Nephron progenitor cell (in vitro differentiated cells): ENCODE measurements around the gene DKK3.

Experiments
- DNase-seq: peaks from one replicate; pipeline ENCODE4 v3.0.0; 2021
- H3K27ac Mint-ChIP-seq: 2 replicates; pipeline ENCODE4 v1.8.0; 2021; ENCODE audit warnings: mild to moderate bottlenecking, moderate library complexity, mixed read lengths
- H3K27me3 Mint-ChIP-seq: 2 replicates; pipeline ENCODE4 v1.8.0; 2021; ENCODE audit warnings: mild to moderate bottlenecking, low read depth, mixed read lengths; ENCODE audit not compliant: poor library complexity
- H3K36me3 Mint-ChIP-seq: 2 replicates; pipeline ENCODE4 v1.8.0; 2021; ENCODE audit warnings: low read depth, mixed read lengths
- H3K4me1 Mint-ChIP-seq: 2 replicates; pipeline ENCODE4 v1.8.0; 2021; ENCODE audit warnings: mixed read lengths
- H3K4me3 Mint-ChIP-seq: 2 replicates; pipeline ENCODE4 v1.8.0; 2021; ENCODE audit warnings: mild to moderate bottlenecking, moderate library complexity, mixed read lengths
- H3K9me3 Mint-ChIP-seq: 2 replicates; pipeline ENCODE4 v1.8.0; 2021; ENCODE audit warnings: mild to moderate bottlenecking, moderate library complexity, mixed read lengths
- TF ChIP-seq, protein P1 (sequence below): fragments of 200-600 bp; sonication (generic); IDR thresholded peaks from 2 replicates; pipeline ENCODE4 v1.5.0; 2021; ENCODE audit warnings: antibody characterized with exemption

The DKK3 gene

DNA sequence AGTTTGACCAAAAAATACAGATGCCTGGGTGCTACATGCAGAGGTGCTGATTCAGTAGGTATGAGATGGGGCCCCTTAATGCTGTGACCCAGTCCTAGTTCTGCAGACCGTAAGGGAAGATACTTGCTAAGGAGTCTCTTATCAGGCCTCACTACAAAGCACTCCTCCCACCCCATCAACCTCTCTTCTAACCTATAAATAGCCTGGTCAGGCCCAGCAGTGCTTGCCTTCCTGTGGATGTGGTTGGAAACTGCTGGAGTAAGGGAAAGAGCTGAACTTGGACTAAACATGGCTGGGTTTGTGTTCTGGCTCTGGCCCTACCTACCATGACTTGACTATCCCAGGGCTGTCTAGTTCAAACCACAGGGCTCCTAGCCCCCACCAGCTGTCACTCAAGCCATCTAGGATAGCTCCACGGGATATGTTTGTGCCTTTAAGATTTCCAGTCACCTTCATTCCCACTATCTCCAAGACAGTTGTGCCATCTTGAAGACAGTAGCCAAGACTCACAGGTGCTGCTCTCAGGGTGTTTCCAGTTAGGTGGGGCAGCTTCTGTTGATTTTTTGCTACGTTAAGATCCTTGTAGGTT, 9.5 kb upstream of the DKK3 start:
- Mint-ChIP-seq H3K4me3 (no peak overlapping the region), H3K9me3 (peaks cover 7% of the 10 kb centered on the region), H3K36me3 (no peaks in the 10 kb centered on the region), H3K4me1 (no peaks in the 10 kb centered on the region), H3K27me3 (peaks cover 13% of the 10 kb centered on the region), H3K27ac (no peak overlapping the region)
- TF ChIP-seq, protein P1, sequence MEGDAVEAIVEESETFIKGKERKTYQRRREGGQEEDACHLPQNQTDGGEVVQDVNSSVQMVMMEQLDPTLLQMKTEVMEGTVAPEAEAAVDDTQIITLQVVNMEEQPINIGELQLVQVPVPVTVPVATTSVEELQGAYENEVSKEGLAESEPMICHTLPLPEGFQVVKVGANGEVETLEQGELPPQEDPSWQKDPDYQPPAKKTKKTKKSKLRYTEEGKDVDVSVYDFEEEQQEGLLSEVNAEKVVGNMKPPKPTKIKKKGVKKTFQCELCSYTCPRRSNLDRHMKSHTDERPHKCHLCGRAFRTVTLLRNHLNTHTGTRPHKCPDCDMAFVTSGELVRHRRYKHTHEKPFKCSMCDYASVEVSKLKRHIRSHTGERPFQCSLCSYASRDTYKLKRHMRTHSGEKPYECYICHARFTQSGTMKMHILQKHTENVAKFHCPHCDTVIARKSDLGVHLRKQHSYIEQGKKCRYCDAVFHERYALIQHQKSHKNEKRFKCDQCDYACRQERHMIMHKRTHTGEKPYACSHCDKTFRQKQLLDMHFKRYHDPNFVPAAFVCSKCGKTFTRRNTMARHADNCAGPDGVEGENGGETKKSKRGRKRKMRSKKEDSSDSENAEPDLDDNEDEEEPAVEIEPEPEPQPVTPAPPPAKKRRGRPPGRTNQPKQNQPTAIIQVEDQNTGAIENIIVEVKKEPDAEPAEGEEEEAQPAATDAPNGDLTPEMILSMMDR, result no peak
- DNase-seq, result no peak

DNA sequence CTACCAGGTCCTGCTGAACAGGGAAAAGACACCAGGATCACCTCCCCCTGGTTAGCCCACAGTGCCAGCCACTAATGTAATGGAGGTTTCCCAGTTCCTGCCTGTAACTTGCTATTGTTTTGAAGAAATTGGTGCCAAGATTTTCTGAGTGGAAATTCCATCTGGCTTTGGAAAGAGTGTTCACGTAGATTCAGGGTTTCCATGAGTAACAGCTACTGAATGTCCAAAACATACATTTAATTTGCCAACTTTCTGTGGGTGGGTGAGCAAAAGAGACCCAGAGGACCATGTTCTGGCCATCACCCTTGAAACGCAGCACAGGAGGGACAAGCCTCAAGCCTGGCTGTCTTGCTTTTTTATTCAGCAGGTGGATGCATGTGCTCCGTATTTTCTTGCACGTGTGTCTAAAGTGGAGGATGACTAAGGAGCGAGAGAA, 8.8 kb upstream of the DKK3 start:
- Mint-ChIP-seq H3K27ac (no peak overlapping the region), H3K27me3 (peaks cover 19% of the 10 kb centered on the region), H3K36me3 (no peaks in the 10 kb centered on the region), H3K4me3 (no peak overlapping the region), H3K4me1 (no peaks in the 10 kb centered on the region), H3K9me3 (peaks cover 1% of the 10 kb centered on the region)
- DNase-seq, result no peak
- TF ChIP-seq, protein P1, result no peak

DNA sequence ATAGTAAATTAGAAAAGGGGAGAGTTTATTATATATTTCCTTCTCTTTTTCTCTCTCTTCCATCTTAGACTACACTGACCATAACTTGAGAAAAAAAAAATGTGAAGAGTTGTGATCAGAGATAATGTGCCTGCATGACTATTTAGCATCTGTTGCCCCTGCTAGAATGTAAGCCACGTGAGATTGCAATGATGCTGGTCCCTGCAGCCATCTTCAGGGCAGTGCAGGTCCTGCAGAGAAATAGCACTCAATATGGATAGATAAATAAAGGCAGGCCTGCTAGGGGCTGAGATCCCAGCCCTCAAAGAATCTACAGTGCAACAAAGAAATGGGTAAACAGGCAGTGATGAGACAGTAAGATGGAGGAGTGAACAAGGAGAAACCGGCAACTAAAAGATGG, 7.8 kb upstream of the DKK3 start:
- no peaks in the 10 kb centered on the region for H3K9me3 Mint-ChIP-seq

DNA sequence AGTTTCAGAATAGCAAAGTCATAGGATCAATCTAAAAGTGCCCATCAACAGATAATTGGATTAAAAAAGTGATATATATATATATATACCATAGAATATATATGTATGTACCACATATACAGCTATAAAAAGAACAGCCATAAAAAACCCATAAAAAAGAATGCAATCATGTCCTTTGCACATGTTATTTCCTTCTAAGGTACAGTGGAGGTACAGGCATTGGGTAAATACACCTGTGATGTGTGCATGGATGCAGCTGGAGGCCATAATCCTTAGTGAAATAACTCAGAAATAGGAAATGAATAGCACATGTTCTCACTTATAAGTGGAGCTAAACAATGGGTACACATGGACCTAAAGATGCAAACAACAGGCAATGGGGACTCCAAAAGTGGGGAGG, 7.1 kb upstream of the DKK3 start:
- no peaks in the 10 kb centered on the region for H3K4me1 Mint-ChIP-seq
- peaks cover 31% of the 10 kb centered on the region for H3K27me3 Mint-ChIP-seq
- H3K4me3 Mint-ChIP-seq, result no peak overlapping the region
- no peak overlapping the region for H3K27ac Mint-ChIP-seq
- no peaks in the 10 kb centered on the region for H3K36me3 Mint-ChIP-seq
- TF ChIP-seq, protein P1, result no peak
- H3K9me3 Mint-ChIP-seq, result no peaks in the 10 kb centered on the region
- DNase-seq, result no peak

More for the DNA sequence above, 7.8 kb upstream of the DKK3 start:
- H3K36me3 Mint-ChIP-seq, result no peaks in the 10 kb centered on the region
- H3K27me3 Mint-ChIP-seq, result peaks cover 24% of the 10 kb centered on the region
- no peak overlapping the region for H3K27ac Mint-ChIP-seq
- no peak overlapping the region for H3K4me3 Mint-ChIP-seq
- TF ChIP-seq, protein P1, result no peak
- no peaks in the 10 kb centered on the region for H3K4me1 Mint-ChIP-seq
- no peak for DNase-seq

DNA sequence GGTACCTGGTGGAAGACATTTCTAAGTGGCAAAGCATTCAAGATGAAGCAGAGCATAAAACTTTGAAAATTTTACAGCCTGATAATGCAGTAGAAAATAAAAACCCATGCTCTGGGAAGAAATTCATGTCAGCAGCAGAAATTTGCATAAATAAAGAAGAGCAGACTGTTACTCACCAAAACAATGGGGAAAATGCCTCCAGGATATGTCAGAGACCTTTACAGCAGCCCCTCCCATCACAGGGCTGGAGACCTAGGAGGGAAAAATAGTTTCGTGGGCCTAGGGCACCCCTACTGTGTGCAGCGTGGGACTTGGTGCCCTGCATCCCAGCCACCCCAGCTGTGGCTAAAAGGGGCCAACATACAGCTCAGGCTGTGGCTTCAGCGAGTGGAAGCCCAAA, 5.4 kb upstream of the DKK3 start:
- H3K36me3 Mint-ChIP-seq, result no peaks in the 10 kb centered on the region
- no peaks in the 10 kb centered on the region for H3K9me3 Mint-ChIP-seq
- TF ChIP-seq, protein P1, result no peak
- H3K4me1 Mint-ChIP-seq, result no peaks in the 10 kb centered on the region
- H3K4me3 Mint-ChIP-seq, result no peak overlapping the region
- peaks cover 44% of the 10 kb centered on the region for H3K27me3 Mint-ChIP-seq
- no peak overlapping the region for H3K27ac Mint-ChIP-seq
- no peak for DNase-seq

DNA sequence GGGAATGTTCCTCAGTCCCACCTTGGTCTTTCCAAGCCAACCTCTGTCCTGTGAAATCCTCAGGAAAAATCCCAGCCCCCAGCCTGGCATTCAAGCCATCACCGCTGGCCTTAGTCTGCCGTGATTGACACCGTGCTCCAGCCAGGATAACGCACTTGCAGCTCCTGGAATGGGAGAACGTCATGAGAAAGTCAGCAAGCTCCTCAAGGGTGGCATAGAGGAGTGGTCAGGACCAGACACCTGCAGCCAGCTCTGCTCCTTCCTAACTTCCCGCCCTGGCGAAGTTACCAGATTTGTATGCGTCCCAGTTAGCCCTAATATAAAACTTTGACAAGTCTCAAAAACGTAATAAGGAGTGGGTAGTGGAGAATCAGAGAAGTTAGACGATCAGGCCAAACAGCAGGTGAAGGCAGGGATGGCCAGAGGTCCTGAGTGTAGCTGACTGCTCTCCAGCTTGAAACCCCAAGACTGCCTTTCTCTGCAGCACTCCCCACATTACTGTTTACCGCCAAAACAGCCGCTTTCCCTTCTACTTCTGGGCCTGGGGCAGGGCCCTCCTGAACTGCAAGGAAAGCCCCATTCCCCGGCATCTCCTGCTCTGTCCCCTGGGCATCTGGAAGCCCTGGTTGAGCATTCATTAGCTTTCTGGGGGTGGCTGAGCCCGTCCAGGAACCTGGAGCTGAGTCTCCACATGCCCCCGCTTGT, 1.3 kb upstream of the DKK3 start:
- peaks cover 65% of the 10 kb centered on the region for H3K27me3 Mint-ChIP-seq
- no peak for DNase-seq
- no peak overlapping the region for H3K27ac Mint-ChIP-seq
- H3K4me1 Mint-ChIP-seq, result peaks cover 9% of the 10 kb centered on the region
- H3K36me3 Mint-ChIP-seq, result no peaks in the 10 kb centered on the region
- peak overlapping the region; percentile 85 for H3K4me3 Mint-ChIP-seq
- TF ChIP-seq, protein P1, result no peak
- H3K9me3 Mint-ChIP-seq, result no peaks in the 10 kb centered on the region
